ENCODE measurements around the gene USP24. TPM values are rescaled to one million over a fixed set of nuclear protein-coding genes. Genes with fewer than 3 reads are reported as not detected.

USP24 gene
- total RNA-seq, 1 experiment from 2014 or later, result 40.9 TPM

DNA sequence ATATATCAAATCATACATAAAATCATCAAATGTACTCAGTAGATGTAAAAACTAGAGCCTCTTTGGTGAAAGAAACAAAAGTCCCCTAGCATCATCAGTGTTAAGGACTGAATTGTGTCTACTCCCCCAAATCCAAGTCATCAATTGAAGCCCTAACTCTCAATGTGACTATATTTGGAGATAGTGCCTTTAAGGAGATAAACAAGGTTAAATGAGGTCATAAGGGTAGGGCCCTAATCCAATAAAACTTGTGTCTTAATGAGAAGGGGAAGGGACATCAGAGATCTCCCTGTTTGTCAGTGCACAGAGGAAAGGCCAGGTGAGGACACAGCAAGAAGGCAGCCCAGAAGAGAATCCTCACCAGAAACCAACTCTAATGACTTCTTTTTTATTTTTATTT lies 33.5 kb downstream of the USP24 start (continued):
- TF ChIP-seq, protein P1, sequence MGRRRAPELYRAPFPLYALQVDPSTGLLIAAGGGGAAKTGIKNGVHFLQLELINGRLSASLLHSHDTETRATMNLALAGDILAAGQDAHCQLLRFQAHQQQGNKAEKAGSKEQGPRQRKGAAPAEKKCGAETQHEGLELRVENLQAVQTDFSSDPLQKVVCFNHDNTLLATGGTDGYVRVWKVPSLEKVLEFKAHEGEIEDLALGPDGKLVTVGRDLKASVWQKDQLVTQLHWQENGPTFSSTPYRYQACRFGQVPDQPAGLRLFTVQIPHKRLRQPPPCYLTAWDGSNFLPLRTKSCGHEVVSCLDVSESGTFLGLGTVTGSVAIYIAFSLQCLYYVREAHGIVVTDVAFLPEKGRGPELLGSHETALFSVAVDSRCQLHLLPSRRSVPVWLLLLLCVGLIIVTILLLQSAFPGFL (CRISPR knock-in tag; IDR thresholded peaks at IDR 0.05; ENCODE audit: borderline replicate concordance), result no peak
- TF ChIP-seq HMGA2 (CRISPR knock-in tag; IDR thresholded peaks at IDR 0.05) (no peak), JUN (CRISPR knock-in tag; IDR thresholded peaks at IDR 0.05) (no peak), TCF7 (CRISPR knock-in tag; IDR thresholded peaks at IDR 0.05; ENCODE audit: low read depth) (no peak)
- TF ChIP-seq, protein P2, sequence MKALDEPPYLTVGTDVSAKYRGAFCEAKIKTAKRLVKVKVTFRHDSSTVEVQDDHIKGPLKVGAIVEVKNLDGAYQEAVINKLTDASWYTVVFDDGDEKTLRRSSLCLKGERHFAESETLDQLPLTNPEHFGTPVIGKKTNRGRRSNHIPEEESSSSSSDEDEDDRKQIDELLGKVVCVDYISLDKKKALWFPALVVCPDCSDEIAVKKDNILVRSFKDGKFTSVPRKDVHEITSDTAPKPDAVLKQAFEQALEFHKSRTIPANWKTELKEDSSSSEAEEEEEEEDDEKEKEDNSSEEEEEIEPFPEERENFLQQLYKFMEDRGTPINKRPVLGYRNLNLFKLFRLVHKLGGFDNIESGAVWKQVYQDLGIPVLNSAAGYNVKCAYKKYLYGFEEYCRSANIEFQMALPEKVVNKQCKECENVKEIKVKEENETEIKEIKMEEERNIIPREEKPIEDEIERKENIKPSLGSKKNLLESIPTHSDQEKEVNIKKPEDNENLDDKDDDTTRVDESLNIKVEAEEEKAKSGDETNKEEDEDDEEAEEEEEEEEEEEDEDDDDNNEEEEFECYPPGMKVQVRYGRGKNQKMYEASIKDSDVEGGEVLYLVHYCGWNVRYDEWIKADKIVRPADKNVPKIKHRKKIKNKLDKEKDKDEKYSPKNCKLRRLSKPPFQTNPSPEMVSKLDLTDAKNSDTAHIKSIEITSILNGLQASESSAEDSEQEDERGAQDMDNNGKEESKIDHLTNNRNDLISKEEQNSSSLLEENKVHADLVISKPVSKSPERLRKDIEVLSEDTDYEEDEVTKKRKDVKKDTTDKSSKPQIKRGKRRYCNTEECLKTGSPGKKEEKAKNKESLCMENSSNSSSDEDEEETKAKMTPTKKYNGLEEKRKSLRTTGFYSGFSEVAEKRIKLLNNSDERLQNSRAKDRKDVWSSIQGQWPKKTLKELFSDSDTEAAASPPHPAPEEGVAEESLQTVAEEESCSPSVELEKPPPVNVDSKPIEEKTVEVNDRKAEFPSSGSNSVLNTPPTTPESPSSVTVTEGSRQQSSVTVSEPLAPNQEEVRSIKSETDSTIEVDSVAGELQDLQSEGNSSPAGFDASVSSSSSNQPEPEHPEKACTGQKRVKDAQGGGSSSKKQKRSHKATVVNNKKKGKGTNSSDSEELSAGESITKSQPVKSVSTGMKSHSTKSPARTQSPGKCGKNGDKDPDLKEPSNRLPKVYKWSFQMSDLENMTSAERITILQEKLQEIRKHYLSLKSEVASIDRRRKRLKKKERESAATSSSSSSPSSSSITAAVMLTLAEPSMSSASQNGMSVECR (CRISPR knock-in tag; IDR thresholded peaks at IDR 0.05; ENCODE audit: borderline replicate concordance), result no peak
- TF ChIP-seq, protein P3, sequence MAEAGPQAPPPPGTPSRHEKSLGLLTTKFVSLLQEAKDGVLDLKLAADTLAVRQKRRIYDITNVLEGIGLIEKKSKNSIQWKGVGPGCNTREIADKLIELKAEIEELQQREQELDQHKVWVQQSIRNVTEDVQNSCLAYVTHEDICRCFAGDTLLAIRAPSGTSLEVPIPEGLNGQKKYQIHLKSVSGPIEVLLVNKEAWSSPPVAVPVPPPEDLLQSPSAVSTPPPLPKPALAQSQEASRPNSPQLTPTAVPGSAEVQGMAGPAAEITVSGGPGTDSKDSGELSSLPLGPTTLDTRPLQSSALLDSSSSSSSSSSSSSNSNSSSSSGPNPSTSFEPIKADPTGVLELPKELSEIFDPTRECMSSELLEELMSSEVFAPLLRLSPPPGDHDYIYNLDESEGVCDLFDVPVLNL (CRISPR knock-in tag; IDR thresholded peaks at IDR 0.05; ENCODE audit: borderline replicate concordance, low read depth), result no peak

- Mint-ChIP-seq H3K27me3 (ENCODE audit: low read depth) (no peaks in the 10 kb centered on the region), H3K4me1 (peaks cover 2% of the 10 kb centered on the region; the same call in 1 of the 2 replicates)
- DNase-seq (ENCODE audit: low spot score), result no peak
These were observed 35.0 kb downstream of the USP24 start for GRCh38 chr1:55180075-55180670.

More at GRCh38 chr1:55180075-55180670, 35.0 kb downstream of the USP24 start:
- Mint-ChIP-seq H3K4me3 (no peak overlapping the region), H3K36me3 (peaks cover 17% of the 10 kb centered on the region), H3K27ac (no peak overlapping the region), H3K9me3 (peaks cover 16% of the 10 kb centered on the region)
- TF ChIP-seq SOX15 (CRISPR knock-in tag; IDR thresholded peaks at IDR 0.05) (no peak), NR1H2 (CRISPR knock-in tag; IDR thresholded peaks at IDR 0.05) (no peak), SMAD3 (CRISPR knock-in tag; IDR thresholded peaks at IDR 0.05; ENCODE audit: borderline replicate concordance) (no peak), ZNF512 (CRISPR knock-in tag; IDR thresholded peaks at IDR 0.05; ENCODE audit: borderline replicate concordance) (no peak), TEAD4 (CRISPR knock-in tag; IDR thresholded peaks at IDR 0.05) (no peak), MXD4 (CRISPR knock-in tag; IDR thresholded peaks at IDR 0.05; ENCODE audit: borderline replicate concordance) (no peak), ZNF263 (CRISPR knock-in tag; IDR thresholded peaks at IDR 0.05; ENCODE audit: low read depth) (no peak)
- TF ChIP-seq, protein P4, sequence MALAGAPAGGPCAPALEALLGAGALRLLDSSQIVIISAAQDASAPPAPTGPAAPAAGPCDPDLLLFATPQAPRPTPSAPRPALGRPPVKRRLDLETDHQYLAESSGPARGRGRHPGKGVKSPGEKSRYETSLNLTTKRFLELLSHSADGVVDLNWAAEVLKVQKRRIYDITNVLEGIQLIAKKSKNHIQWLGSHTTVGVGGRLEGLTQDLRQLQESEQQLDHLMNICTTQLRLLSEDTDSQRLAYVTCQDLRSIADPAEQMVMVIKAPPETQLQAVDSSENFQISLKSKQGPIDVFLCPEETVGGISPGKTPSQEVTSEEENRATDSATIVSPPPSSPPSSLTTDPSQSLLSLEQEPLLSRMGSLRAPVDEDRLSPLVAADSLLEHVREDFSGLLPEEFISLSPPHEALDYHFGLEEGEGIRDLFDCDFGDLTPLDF (CRISPR knock-in tag; IDR thresholded peaks at IDR 0.05), result no peak
- TF ChIP-seq, protein P2 (CRISPR knock-in tag; IDR thresholded peaks at IDR 0.05; ENCODE audit: borderline replicate concordance), result no peak
- TF ChIP-seq, protein P5, sequence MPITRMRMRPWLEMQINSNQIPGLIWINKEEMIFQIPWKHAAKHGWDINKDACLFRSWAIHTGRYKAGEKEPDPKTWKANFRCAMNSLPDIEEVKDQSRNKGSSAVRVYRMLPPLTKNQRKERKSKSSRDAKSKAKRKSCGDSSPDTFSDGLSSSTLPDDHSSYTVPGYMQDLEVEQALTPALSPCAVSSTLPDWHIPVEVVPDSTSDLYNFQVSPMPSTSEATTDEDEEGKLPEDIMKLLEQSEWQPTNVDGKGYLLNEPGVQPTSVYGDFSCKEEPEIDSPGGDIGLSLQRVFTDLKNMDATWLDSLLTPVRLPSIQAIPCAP (CRISPR knock-in tag; IDR thresholded peaks at IDR 0.05), result no peak
- TF ChIP-seq, protein P6, sequence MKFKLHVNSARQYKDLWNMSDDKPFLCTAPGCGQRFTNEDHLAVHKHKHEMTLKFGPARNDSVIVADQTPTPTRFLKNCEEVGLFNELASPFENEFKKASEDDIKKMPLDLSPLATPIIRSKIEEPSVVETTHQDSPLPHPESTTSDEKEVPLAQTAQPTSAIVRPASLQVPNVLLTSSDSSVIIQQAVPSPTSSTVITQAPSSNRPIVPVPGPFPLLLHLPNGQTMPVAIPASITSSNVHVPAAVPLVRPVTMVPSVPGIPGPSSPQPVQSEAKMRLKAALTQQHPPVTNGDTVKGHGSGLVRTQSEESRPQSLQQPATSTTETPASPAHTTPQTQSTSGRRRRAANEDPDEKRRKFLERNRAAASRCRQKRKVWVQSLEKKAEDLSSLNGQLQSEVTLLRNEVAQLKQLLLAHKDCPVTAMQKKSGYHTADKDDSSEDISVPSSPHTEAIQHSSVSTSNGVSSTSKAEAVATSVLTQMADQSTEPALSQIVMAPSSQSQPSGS (CRISPR knock-in tag; IDR thresholded peaks at IDR 0.05; ENCODE audit: borderline replicate concordance, low read depth), result no peak
- ChIA-PET POLR2A (no interaction called here), CTCF (no interaction called here)
- ATAC-seq, result no peak
